ENCODE measurements around the gene SNRNP40. TPM values are rescaled to one million over a fixed set of nuclear protein-coding genes. Genes with fewer than 3 reads are reported as not detected.
A peak's percentile ranks its signal among the peaks of the same experiment; 100 is the strongest.
"Not testable (repeated sequence)": the region's sequence is repeated elsewhere in the genome, so short reads cannot be mapped to it uniquely, and the experiment has no call there.

Gene SNRNP40
- total and polyA plus RNA-seq, 10 of the 15 experiments (the other 5 are each of a cell fraction or from before 2014, with no cell fraction given): 34.9 to 212 (median 115) TPM

- RAD21 ChIA-PET (ENCODE audit: unreplicated experiment): no interaction called here
- SMC1A ChIA-PET (ENCODE audit: uncharacterized antibody, unreplicated experiment): no interaction called here
- no TSS peak for BruUV-seq (replicated peaks)
- no peak overlapping the region for H3K9ac ChIP-seq (ENCODE audit: control insufficient read depth, insufficient read depth, low read length)
- H2AFZ ChIP-seq (ENCODE audit: control insufficient read depth, low read depth, low read length): no peak overlapping the region
- peaks cover 3 to 26% of the 10 kb centered on the region in 2 experiments for H3K36me3 ChIP-seq (ENCODE audit: control insufficient read depth in 2 of 2, insufficient read depth in 2 of 2, low read length in 1 of 2)
- H3K4me1 ChIP-seq (ENCODE audit: control insufficient read depth, insufficient read depth, low read length): no peaks in the 10 kb centered on the region
- no peaks in the 10 kb centered on the region for H4K20me1 ChIP-seq (ENCODE audit: control insufficient read depth, insufficient read depth)
- H3K9me3 ChIP-seq (replicated peaks; ENCODE audit: control insufficient read depth, insufficient read depth, low read length): no peaks in the 10 kb centered on the region
- no peak overlapping the region for H3K27ac ChIP-seq (ENCODE audit: control insufficient read depth, insufficient read depth)
- intact Hi-C loops (cut with micrococcal nuclease; ENCODE audit: unreplicated experiment) (no loop called here), in situ Hi-C loops (cut with MboI) (no loop called here)
- H3K4me2 ChIP-seq (ENCODE audit: control insufficient read depth, insufficient read depth): no peak overlapping the region
- POLR2A ChIA-PET: interaction anchor here (0.6 kb wide), 1 partner anchor 1734 kb away, joined by 3 read pairs; no protein-coding TSS in a partner anchor
- FAIRE-seq (no peak), ATAC-seq (no peak), DNase-seq (ENCODE audit: low read depth, low spot score) (no peak)
- CTCF ChIA-PET: interaction anchor here (1.1 kb wide), 1 partner anchor 123 kb away, joined by 3 read pairs; no protein-coding TSS in a partner anchor
- TF ChIP-seq SMC3 (IDR thresholded peaks at IDR 0.05; ENCODE audit: borderline replicate concordance, low read length) (no peak), ESRRA (IDR thresholded peaks at IDR 0.05; ENCODE audit: low read length) (no peak), NFIC (IDR thresholded peaks at IDR 0.05; ENCODE audit: low read depth, low read length) (no peak), POLR2A (IDR thresholded peaks at IDR 0.05; ENCODE audit: low read depth, low read length) (no peak), BACH1 (IDR thresholded peaks at IDR 0.05; ENCODE audit: borderline replicate concordance) (no peak), IRF3 (IDR thresholded peaks at IDR 0.05) (no peak), ZBTB40 (IDR thresholded peaks at IDR 0.05; ENCODE audit: borderline replicate concordance) (no peak), IRF5 (IDR thresholded peaks at IDR 0.05; ENCODE audit: borderline replicate concordance) (no peak)
- no peak overlapping the region for H3K4me3 ChIP-seq
- H3K27me3 ChIP-seq (replicated peaks in 1 of 2; ENCODE audit: control insufficient read depth in 2 of 2, insufficient read depth in 2 of 2, low read length in 1 of 2): no peaks in the 10 kb centered on the region
- WGBS (ENCODE audit: insufficient coverage, insufficient replicate concordance, low lambda C conversion rate, missing lambda C conversion rate): 52% methylated on average over 4 of the region's 4 CpGs
- no peaks in the 10 kb centered on the region; the same call in 1 of the 2 replicates for H3K79me2 ChIP-seq (ENCODE audit: control insufficient read depth, insufficient read depth, low read length)
These were observed 7.6 kb downstream of the SNRNP40 start for GRCh38 chr1:31289021-31289420.

- intact Hi-C loops (cut with micrococcal nuclease; ENCODE audit: unreplicated experiment); CTCF ChIA-PET; BruUV-seq (replicated peaks); H3K27me3 ChIP-seq (replicated peaks in 1 of 2; ENCODE audit: control insufficient read depth in 2 of 2, insufficient read depth in 2 of 2, low read length in 1 of 2); ATAC-seq; H3K79me2 ChIP-seq (ENCODE audit: control insufficient read depth, insufficient read depth, low read length); RAD21 ChIA-PET (ENCODE audit: unreplicated experiment); DNase-seq (ENCODE audit: low read depth, low spot score); in situ Hi-C loops (cut with MboI); H3K4me3 ChIP-seq; H3K9ac ChIP-seq (ENCODE audit: control insufficient read depth, insufficient read depth, low read length); H3K4me2 ChIP-seq (ENCODE audit: control insufficient read depth, insufficient read depth); H3K4me1 ChIP-seq (ENCODE audit: control insufficient read depth, insufficient read depth, low read length); H3K9me3 ChIP-seq (replicated peaks; ENCODE audit: control insufficient read depth, insufficient read depth, low read length); H2AFZ ChIP-seq (ENCODE audit: control insufficient read depth, low read depth, low read length); H4K20me1 ChIP-seq (ENCODE audit: control insufficient read depth, insufficient read depth); H3K27ac ChIP-seq (ENCODE audit: control insufficient read depth, insufficient read depth): not testable (repeated sequence)
- SMC1A ChIA-PET (ENCODE audit: uncharacterized antibody, unreplicated experiment): interaction anchor here (0.7 kb wide), 1 partner anchor 243 kb away, joined by 3 read pairs; no protein-coding TSS in a partner anchor
- POLR2A ChIA-PET: interaction anchor here (1.3 kb wide), 1 partner anchor 9 kb away, joined by 3 read pairs; the partner anchor contains the start of genes SNRNP40 and ZCCHC17
- peaks cover 3 to 19% of the 10 kb centered on the region in 2 experiments; a peak in 3 of 4 replicates for H3K36me3 ChIP-seq (ENCODE audit: control insufficient read depth in 2 of 2, insufficient read depth in 2 of 2, low read length in 1 of 2)
- WGBS (ENCODE audit: insufficient coverage, insufficient replicate concordance, low lambda C conversion rate, missing lambda C conversion rate): 75% methylated on average over 4 of the region's 4 CpGs
- FAIRE-seq: peak; percentile 97
These were observed 8.8 kb downstream of the SNRNP40 start for GRCh38 chr1:31287791-31288190.

Data from GM12878 (cell line).